GM19240 (cell line): ENCODE results near the gene NPAS3.

Experiments used
- DNase-seq: peaks from one replicate; pipeline ENCODE4 v3.0.0; 2011; ENCODE audit warnings: low spot score; ENCODE audit not compliant: insufficient read length

NPAS3 gene

DNA sequence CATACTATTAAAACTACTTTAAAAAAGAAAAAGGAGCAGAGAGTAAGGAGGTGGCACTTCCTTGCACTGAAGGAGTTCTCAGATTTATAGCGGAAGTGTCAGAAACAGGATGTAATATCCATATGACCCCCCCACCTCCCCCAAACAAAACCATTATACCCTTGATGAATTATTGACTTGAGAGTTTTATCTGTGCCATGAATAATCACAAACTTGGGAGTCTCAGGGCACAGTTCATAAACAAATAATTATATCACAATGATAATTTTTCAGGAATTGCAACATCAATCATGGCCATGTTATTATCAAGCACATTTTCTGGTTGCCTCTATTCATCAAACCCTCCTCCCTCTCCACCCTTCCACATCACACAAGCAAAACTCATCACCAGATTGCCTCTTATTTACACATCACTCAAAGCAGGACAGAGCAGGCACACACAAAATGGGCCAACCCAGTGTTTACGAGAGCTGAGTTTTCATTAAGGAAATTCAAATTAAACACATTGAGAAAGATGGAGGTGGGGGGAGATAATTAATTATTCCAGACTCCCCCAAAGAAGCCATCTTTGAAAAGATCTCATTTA lies 870.8 kb downstream of the NPAS3 start:
- DNase-seq: no peak

GRCh38 chr14:33810308-33810707 lies 871.6 kb downstream of the NPAS3 start:
- no peak for DNase-seq

- no peak for DNase-seq
Measured at GRCh38 chr14:33811721-33812120, 873.0 kb downstream of the NPAS3 start.

DNA sequence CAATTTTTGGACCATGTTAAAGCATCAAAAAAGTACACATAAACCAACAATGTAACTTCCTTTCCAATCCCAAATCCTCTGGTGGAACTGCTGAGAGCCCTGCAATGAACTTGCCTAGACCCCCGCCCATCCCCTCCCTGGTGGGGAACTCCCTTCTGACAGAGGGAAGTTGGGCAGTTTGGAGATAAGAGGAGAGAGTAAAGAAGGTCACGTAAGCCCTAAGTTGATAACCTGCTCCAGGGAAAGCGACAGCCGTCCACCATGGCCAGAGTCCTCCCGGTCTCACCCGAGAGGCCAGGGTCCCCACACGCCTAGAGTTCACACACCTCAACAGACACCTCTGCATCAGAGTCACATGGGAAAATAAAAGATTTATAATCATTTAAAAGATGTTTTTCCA lies 873.5 kb downstream of the NPAS3 start:
- DNase-seq: no peak

DNA sequence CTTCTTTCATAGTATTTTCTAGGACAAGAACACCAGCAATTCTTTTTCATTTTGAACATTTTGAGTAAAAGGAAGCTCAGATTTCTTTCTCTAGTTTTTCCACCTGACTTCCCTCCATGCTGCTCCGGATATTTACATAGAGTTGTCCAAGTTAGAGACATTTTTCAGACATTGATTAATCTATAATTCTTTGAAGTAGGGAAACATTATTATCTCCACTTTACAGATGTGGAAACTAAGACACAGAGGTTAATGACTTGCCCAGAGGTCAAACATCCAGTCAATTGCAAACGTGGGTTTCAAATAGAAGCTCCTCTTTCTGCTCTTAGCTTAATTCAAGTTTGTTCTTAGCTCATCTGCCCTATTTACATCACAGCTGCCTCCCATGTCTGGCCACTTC lies 873.9 kb downstream of the NPAS3 start:
- no peak for DNase-seq

- DNase-seq: no peak
Measured at GRCh38 chr14:33814010-33814409, 875.3 kb downstream of the NPAS3 start.

GRCh38 chr14:33833706-33834465 lies 895.2 kb downstream of the NPAS3 start:
- DNase-seq: no peak

- DNase-seq: no peak
Measured at GRCh38 chr14:33834466-33835260, 896.0 kb downstream of the NPAS3 start.

DNA sequence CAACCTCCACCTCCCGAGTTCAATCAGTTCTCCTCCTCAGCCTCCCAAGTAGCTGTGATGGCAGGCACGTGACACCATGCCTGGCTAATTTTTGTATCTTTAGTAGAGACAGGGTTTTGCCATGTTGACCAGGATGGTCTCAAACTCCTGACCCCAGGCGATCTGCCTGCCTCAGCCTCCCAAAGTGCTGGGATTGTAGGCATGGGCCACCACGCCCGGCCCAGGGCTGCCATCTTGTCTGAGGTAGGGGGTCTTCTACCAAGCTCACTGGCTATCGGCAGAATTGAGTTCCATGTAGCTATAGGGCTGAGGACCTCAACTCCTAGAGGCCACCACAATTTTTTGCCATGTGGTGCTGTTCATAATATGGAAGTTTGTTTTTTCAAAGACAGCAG lies 896.6 kb downstream of the NPAS3 start:
- no peak for DNase-seq

GRCh38 chr14:33835677-33836076 lies 897.0 kb downstream of the NPAS3 start:
- no peak for DNase-seq

DNA sequence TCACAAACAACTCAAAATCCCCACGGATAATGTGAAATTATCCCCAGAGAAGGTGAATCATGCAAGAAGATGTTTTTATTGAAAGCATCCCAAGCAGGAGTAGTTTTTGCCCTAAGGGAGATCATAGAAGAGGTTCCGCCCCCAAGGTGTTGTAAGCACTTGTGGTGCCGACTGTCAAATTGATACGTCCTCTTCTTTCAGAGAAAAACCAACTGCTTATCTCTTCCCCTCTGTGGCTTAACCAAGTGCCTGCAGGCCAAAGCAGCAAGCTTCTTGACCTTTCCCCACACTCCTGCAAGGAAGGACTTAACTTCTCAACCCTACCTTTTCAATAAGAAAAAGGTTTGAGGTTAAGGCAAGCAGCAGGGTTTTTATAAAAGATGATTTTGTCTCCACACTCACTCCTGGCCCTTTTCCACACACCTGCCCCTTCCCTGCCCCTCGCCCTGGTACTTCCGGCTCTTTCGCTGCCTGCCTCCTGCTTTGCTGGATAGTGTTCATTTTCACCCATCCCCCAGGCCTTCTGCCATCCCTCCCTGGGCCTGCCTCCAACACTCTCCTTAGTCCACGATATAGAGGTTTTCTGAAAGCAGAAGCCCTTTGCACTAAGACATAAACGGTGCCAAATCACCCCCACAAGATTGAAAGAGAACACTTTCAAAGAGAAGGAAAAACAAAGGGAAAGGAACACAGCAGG lies 897.7 kb downstream of the NPAS3 start:
- DNase-seq: no peak

DNA sequence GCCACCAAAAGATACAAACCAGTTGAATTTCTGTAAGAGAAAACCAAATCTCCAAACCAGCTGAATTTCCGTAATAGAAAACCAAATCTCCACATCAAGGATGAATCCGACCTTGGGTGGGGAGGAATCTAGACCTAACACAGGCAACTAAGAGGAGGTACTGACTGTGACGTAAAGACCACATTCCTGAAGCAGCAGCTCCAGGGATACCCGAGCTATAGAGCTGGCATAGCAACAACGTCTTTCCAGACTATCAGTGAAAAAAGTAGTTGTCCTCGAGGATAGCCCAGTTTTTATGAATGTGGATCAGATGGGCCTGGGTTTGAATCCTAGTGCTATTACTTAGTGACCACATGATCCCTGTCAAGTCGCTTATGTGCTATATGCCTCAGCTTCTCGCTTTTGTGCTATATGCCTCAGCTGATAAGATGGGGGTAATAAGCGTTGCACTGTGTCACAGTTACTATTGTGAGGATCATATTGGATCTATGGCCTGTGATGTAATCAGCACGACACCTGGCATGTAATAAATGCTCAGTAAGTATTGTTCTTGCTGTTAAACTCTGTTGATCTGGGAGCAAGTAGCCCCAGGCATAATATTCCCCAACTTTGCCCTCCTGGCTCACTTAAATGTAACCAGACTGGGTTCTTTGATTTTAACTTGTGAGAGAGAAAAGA lies 898.4 kb downstream of the NPAS3 start:
- no peak for DNase-seq

DNA sequence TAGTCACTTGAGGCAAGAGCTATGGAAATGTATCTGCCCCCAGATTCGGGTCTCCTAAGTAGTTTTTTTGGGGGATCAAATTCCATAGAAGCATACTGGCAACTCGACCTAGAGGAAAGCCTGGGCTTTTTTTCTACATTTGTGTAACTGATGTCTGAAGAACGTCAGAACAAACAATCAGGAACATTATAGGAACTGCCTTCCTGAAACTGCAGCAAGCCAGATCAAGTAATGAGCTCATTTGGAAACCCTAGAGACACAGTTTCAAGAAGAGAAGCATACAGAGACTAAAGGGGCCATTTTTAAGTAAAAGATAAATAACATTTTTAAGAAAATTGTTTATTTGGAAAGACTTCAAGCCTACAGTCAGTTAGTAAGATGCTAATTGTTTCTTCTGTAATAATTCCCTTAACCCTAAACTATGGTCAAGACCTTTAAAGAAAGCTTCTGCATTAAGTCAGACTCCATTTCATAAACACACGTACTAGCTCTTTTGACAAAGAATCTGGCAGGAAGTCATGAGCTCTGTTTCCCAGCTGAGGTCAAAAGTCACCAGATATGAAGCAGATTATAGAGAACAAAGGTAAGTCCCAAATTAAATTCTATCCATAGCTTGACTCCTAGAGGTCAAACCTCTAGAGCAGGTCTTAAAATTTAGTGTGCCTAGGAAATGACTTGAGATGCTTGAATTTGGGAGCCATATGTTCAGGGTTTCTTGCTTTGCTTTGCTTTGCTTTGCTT lies 899.4 kb downstream of the NPAS3 start:
- DNase-seq: no peak

DNA sequence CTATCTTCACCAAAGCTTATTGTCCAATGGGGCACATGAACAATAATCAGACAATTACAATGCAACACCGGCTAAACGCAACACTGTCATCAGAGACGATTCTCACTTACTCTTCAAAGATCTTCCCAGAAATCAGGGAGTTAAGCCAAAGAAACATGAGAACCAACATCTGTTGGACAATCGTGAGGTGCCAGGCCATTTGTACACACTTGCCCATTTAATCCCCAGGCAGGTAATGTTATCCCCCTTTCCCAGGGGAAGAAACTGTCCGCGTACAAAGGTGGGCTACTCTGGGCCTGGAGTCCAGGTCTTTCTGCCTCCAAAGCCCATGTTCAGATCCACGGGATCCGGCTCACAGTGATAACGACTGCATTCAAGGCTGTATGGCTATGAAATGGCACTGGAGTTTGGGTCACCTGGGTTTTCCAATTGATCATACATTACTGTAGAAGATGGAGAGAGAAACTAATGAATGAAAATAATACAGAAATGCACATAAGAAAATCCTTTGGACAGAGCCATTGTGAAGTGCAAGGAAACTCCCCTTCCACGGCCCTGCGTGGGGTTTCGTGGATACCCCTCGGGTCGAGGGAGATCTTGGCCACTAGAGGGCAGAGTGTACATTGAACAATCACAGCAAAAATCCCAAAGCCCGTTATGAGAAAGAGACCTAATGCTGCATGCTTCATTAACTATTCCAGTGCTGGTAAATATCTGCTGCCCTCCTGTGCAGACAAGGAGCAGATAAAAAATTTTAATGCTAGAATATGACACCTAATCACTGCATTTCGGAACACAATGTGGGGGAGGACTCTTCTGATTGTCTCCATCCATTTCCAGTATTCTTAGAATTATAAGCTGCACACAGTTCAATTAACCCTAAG lies 900.8 kb downstream of the NPAS3 start:
- peak; percentile 44 for DNase-seq

DNA sequence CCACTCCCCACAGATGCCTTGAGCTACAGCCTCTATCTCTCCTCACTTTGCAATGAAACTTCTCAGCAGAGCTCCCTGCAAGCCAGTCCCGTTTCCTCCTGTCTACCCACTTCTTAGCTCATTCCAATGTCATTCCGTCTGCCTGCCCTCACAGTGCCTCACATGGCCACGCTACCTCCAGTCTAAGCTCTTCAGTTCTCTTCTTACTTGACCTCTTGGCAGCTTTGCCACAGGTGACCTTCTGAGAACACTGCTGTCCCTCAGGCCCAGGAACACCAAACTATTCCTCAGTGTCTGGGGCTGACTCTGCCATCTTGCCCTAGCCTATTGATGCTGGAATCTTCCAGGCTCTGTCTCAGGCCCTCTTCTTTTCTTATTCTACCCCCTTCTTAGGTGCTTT lies 902.1 kb downstream of the NPAS3 start:
- DNase-seq: no peak

- no peak for DNase-seq
Measured at GRCh38 chr14:33842299-33842698, 903.6 kb downstream of the NPAS3 start.

GRCh38 chr14:33844118-33844517 lies 905.4 kb downstream of the NPAS3 start:
- DNase-seq: no peak

DNA sequence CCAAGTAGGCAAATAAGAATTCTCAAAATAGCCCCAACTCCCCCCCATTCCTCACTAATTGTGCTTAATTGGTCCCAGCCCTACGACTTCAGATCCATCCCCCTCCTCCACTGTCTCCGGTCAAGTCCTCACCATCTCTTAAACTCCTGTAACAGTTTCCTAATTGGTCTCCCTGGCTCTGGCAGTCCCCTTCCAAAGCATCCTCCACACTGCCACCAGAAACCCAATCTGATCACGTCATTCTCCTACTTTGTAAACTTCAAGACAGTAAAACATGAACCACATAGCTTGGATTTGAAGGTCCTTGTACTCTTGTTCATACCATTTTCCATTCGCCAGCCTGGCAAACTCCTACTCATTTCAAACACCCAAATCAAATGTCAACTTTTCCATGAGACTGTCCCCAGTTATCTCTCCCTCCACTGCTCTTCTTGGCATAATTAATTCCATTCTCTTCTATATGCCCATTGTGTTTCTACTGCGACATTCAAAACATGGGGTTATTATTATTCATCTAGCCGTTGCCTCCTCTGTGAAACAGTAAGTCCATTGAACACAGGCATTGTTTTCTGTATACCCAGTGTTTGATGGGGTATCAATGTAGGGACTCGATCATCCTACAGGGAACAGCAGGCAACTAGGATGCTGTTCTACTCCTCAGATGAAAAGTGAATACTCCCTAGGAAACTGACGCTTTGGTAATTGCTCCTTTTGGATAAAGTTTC lies 907.6 kb downstream of the NPAS3 start:
- no peak for DNase-seq

- no peak for DNase-seq
Measured at GRCh38 chr14:33847066-33847465, 908.4 kb downstream of the NPAS3 start.
